HPDE6-E6E7 (cell line): Measurements from ENCODE around the gene RUSF1.
A peak's percentile ranks its signal among the peaks of the same experiment; 100 is the strongest.
"Not testable (repeated sequence)": the region's sequence is repeated elsewhere in the genome, so short reads cannot be mapped to it uniquely, and the experiment has no call there.

Experiments
- DNase-seq: peaks from one replicate; pipeline ENCODE4 v3.0.0; 2011; ENCODE audit warnings: missing footprints; ENCODE audit errors: extremely low spot score

RUSF1 gene

DNA sequence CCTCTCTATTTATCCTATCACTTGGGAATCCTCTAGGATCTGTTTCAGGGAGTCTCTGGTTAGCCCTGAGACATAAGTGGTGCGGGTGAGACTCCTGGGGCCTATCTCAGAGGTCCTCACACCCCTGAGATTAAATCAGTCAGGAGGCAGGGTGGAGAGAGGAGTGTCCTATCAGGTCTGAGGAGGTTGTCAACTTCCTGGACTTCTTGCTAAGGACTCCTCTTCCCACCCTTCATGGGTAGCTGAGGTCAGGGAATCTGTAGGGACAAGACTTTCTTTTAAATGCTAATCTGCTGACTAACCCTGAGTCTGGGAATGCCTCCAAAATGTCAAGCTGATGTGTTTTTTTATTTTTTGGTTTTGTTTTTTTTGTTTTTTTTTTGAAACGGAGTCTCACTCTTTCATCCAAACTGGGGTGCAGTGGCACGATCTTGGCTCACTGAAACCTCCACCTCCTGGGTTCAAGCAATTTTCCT is 55.5 kb downstream of the RUSF1 start:
- no peak for DNase-seq

GRCh38 chr16:31451681-31452351 is 56.4 kb downstream of the RUSF1 start:
- peak; percentile 72 for DNase-seq

GRCh38 chr16:31451201-31451600 is 57.0 kb downstream of the RUSF1 start:
- DNase-seq: no peak

DNA sequence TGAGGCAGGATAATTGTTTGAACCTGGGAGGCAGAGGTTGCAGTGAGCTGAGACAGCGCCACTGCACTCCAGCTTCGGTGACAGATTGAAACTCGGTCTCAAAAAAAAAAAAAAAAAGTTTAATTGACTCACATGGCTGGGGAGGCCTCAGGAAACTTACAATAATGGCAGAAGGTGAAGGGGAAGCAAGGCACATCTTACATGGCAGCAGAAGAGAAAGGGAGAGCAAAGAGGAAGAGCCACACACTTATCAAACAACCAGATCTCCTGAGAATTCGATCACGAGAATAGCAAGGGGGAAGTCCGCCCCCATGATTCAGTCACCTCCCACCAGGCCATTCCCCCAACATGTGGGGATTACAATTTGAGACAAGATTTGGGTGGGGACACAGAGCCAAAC is 62.3 kb downstream of the RUSF1 start:
- not testable (repeated sequence) for DNase-seq

GRCh38 chr16:31441956-31442355 is 66.2 kb downstream of the RUSF1 start:
- no peak for DNase-seq

DNA sequence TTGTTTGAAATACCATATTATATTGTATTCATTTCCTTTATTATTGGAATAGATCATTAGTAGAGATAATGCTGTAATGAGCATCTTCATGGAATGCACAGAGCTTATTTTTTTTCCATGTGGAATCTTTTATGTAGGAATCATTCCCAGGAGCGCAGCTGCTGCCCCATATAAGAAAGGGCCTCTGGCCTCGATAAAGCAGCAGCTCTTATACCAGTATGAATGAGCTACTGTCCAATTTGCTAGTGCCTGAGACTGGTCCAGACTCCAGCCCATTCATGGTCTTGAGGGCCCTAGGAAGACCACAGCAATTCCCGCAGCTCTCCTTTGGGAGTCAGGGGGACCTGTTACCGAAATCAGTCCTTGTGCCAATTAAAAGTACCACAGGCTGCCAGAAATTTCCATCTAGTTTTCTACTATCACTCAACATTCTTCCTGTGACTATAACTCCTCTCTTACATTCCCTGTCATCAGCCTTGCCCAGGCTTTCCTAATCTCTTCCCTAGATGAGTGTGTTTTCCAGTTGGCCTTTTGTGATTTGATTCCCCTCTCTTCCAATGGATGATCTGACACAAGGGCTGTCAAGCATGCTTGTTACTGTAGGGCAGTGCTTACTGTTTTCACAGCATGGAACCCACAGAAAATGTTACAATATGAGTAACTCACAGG is 67.5 kb downstream of the RUSF1 start:
- no peak for DNase-seq

GRCh38 chr16:31439519-31439918 is 68.7 kb downstream of the RUSF1 start:
- DNase-seq: no peak
